H1 (cell line): ENCODE measurements around the gene LDLRAP1. TPM values are rescaled to one million over a fixed set of nuclear protein-coding genes. Genes with fewer than 3 reads are reported as not detected.

Experiments
- CTCF ChIA-PET: fragments of 300-600 bp; sonication (Branson Sonifier 250); formaldehyde crosslinking; loops from one replicate; lab custom pipeline; 2021; ENCODE audit not compliant: partially characterized antibody; lab: Charles Lee
- POLR2A ChIA-PET: fragments of 300-600 bp; sonication (Branson Sonifier 250); formaldehyde crosslinking; loops from one replicate; lab custom pipeline; 2021; ENCODE audit warnings: inconsistent platforms; ENCODE audit not compliant: partially characterized antibody; lab: Charles Lee
- DNase-seq, 2 experiments: peaks; one replicate each; pipeline versions ENCODE4 v3.0.0 to v3.0.0-alpha.2; 2010 to 2022; ENCODE audit warnings: low spot score in 2 of 2, low read depth in 1 of 2, mixed read lengths in 1 of 2
- FAIRE-seq: peaks from 2 replicates; lab custom pipeline; 2011; peaks lifted over from hg19 to GRCh38; lab: Jason Lieb, UNC
- H2AFZ ChIP-seq: 2 replicates; pipeline ENCODE4 v1.8.1; 2012; ENCODE audit warnings: low read length, inconsistent platforms
- H2AK5ac ChIP-seq: 2 replicates; pipeline ENCODE4 v1.6.1; 2013; ENCODE audit warnings: low read depth, low read length
- H2BK120ac ChIP-seq: replicated peaks from 2 replicates; pipeline ENCODE3; 2013; ENCODE audit warnings: low read depth, low read length, inconsistent platforms
- H2BK12ac ChIP-seq: 2 replicates; pipeline ENCODE4 v1.6.1; 2013; ENCODE audit warnings: low read depth, low read length
- H2BK15ac ChIP-seq: 2 replicates; pipeline ENCODE4 v1.6.1; 2013; ENCODE audit warnings: low read length
- H2BK20ac ChIP-seq: 2 replicates; pipeline ENCODE4 v1.6.1; 2013; ENCODE audit warnings: low read length
- H2BK5ac ChIP-seq: 2 replicates; pipeline ENCODE4 v1.6.1; 2013; ENCODE audit warnings: low read depth, low read length
- H3K14ac ChIP-seq: 2 replicates; pipeline ENCODE4 v1.6.1; 2013; ENCODE audit warnings: inconsistent platforms; ENCODE audit not compliant: insufficient read length
- H3K18ac ChIP-seq: 2 replicates; pipeline ENCODE4 v1.6.1; 2013; ENCODE audit warnings: low read length; ENCODE audit errors: extremely low read depth
- H3K23ac ChIP-seq: 2 replicates; pipeline ENCODE4 v1.6.1; 2013; ENCODE audit warnings: inconsistent platforms; ENCODE audit not compliant: insufficient read length
- H3K23me2 ChIP-seq: 2 replicates; pipeline ENCODE4 v1.6.1; 2013; ENCODE audit warnings: low read depth, low read length
- H3K27ac ChIP-seq: 2 replicates; pipeline ENCODE4 v1.6.1; 2011; ENCODE audit warnings: low read depth, low read length, inconsistent platforms
- H3K27me3 ChIP-seq, 4 experiments: replicated peaks in 1 of 4; 1 replicate in 1 of 4; 2 replicates in 3 of 4; pipeline versions ENCODE4 v1.6.1 to v1.8.1; 2011 to 2013; ENCODE audit warnings: low read length in 3 of 4, mild to moderate bottlenecking in 3 of 4, inconsistent platforms in 2 of 4, mixed read lengths in 2 of 4, moderate library complexity in 1 of 4; ENCODE audit not compliant: control insufficient read depth in 3 of 4, insufficient read depth in 3 of 4; ENCODE audit errors: extremely low read depth in 1 of 4
- H3K36me3 ChIP-seq, 4 experiments: 2 replicates each; pipeline versions ENCODE4 v1.6.1 to v1.8.1; 2011 to 2013; ENCODE audit warnings: mild to moderate bottlenecking in 4 of 4, low read length in 3 of 4, moderate library complexity in 2 of 4, control low read depth in 1 of 4, inconsistent platforms in 1 of 4; ENCODE audit not compliant: insufficient read depth in 4 of 4, control insufficient read depth in 2 of 4
- H3K4ac ChIP-seq: replicated peaks from 2 replicates; pipeline ENCODE3; 2013; ENCODE audit warnings: low read length, low read depth, mixed read lengths, inconsistent platforms; ENCODE audit not compliant: insufficient read length
- H3K4me1 ChIP-seq, 4 experiments: replicated peaks in 1 of 4; 1 replicate in 1 of 4; 2 replicates in 3 of 4; pipeline versions ENCODE4 v1.6.1 to v1.8.1; 2011 to 2013; ENCODE audit warnings: low read length in 3 of 4, inconsistent platforms in 2 of 4, mixed read lengths in 1 of 4; ENCODE audit not compliant: insufficient read depth in 4 of 4, control insufficient read depth in 3 of 4
- H3K4me2 ChIP-seq, 2 experiments: 2 replicates each; pipeline versions ENCODE4 v1.6.1 to v1.8.1; 2011 to 2013; ENCODE audit warnings: low read depth in 2 of 2, low read length in 2 of 2, control low read depth in 1 of 2, inconsistent platforms in 1 of 2, mild to moderate bottlenecking in 1 of 2; ENCODE audit not compliant: insufficient read depth in 1 of 2
- H3K4me3 ChIP-seq, 4 experiments: fragments of 200-600, 300-600 bp in 1 of 4; sonication (generic), shearing (Covaris generic), sonication (Bioruptor Twin) in 1 of 4; 2 replicates each; pipeline versions ENCODE4 v1.5.1 to v1.8.1; 2011 to 2016; ENCODE audit warnings: low read length in 4 of 4, low read depth in 3 of 4, control low read depth in 2 of 4, inconsistent platforms in 2 of 4, mild to moderate bottlenecking in 2 of 4, mixed read lengths in 1 of 4, moderate library complexity in 1 of 4; ENCODE audit not compliant: insufficient read depth in 2 of 4; ENCODE audit errors: extremely low read depth in 1 of 4
- H3K56ac ChIP-seq: replicated peaks from 2 replicates; pipeline ENCODE3; 2013; ENCODE audit warnings: low read depth, mild to moderate bottlenecking, mixed read lengths, low read length, inconsistent platforms; ENCODE audit not compliant: insufficient read length
- H3K79me1 ChIP-seq: 2 replicates; pipeline ENCODE4 v1.6.1; 2013; ENCODE audit warnings: low read depth, low read length, control low read depth
- H3K79me2 ChIP-seq, 2 experiments: 2 replicates each; pipeline versions ENCODE4 v1.6.1 to v1.8.1; 2012 to 2013; ENCODE audit warnings: low read length in 2 of 2, mild to moderate bottlenecking in 2 of 2, inconsistent platforms in 1 of 2; ENCODE audit not compliant: insufficient read depth in 2 of 2, control insufficient read depth in 1 of 2
- H3K9ac ChIP-seq, 4 experiments: replicated peaks in 1 of 4; 1 replicate in 1 of 4; 2 replicates in 3 of 4; pipeline versions ENCODE4 v1.6.1 to v1.8.1; 2011 to 2013; ENCODE audit warnings: low read depth in 3 of 4, low read length in 3 of 4, control low read depth in 2 of 4, mild to moderate bottlenecking in 2 of 4, moderate library complexity in 2 of 4, inconsistent platforms in 1 of 4; ENCODE audit errors: extremely low read depth in 1 of 4
- H3K9me3 ChIP-seq, 2 experiments: 2 replicates each; pipeline versions ENCODE4 v1.6.1 to v1.8.1; 2012 to 2013; ENCODE audit warnings: mild to moderate bottlenecking in 2 of 2, moderate library complexity in 2 of 2, control low read depth in 1 of 2, inconsistent platforms in 1 of 2, low read depth in 1 of 2, low read length in 1 of 2, mixed read lengths in 1 of 2; ENCODE audit not compliant: insufficient read depth in 2 of 2
- H4K20me1 ChIP-seq, 2 experiments: replicated peaks in 1 of 2; 2 replicates each; pipeline versions ENCODE3 to v1.8.1; 2011 to 2013; ENCODE audit warnings: inconsistent platforms in 2 of 2, low read length in 2 of 2, mild to moderate bottlenecking in 1 of 2; ENCODE audit not compliant: insufficient read depth in 2 of 2, control insufficient read depth in 1 of 2
- H4K5ac ChIP-seq: 2 replicates; pipeline ENCODE4 v1.6.1; 2013; ENCODE audit warnings: low read length, low read depth, mixed read lengths, inconsistent platforms; ENCODE audit not compliant: insufficient read length
- H4K8ac ChIP-seq: 2 replicates; pipeline ENCODE4 v1.8.0; 2013; ENCODE audit warnings: mild to moderate bottlenecking, moderate library complexity, low read length, inconsistent platforms; ENCODE audit not compliant: insufficient read depth; ENCODE audit errors: extremely low read depth
- H4K91ac ChIP-seq: replicated peaks from 2 replicates; pipeline ENCODE3; 2013; ENCODE audit warnings: low read length, mixed read lengths, inconsistent platforms; ENCODE audit not compliant: insufficient read length
- BRCA1 ChIP-seq: IDR thresholded peaks from 2 replicates; pipeline ENCODE4 v1.6.1; 2012; ENCODE audit warnings: low read depth, low read length, improper control_type of control experiment
- CHD1 ChIP-seq: IDR thresholded peaks from 2 replicates; pipeline ENCODE4 v1.6.1; 2012; ENCODE audit warnings: low read depth, low read length, improper control_type of control experiment
- EGR1 ChIP-seq: IDR thresholded peaks from 2 replicates; pipeline ENCODE4 v1.6.1; 2011; ENCODE audit warnings: low read depth, low read length, borderline replicate concordance
- FOSL1 ChIP-seq: IDR thresholded peaks from 2 replicates; pipeline ENCODE4 v1.6.1; 2011; ENCODE audit warnings: mild to moderate bottlenecking, low read depth, low read length, moderate library complexity; ENCODE audit not compliant: insufficient read depth
- JUN ChIP-seq: IDR thresholded peaks from 2 replicates; pipeline ENCODE4 v1.6.1; 2011; ENCODE audit warnings: low read depth, mild to moderate bottlenecking, improper control_type of control experiment, low read length
- KDM1A ChIP-seq: fragments of 200-600, 300-600 bp; sonication (generic); IDR thresholded peaks from 2 replicates; pipeline ENCODE4 v1.7.1; 2016; ENCODE audit warnings: mild to moderate bottlenecking, low read length, borderline replicate concordance
- KDM5A ChIP-seq: fragments of 200-600 bp; IDR thresholded peaks from 2 replicates; pipeline ENCODE4 v1.7.1; 2012; ENCODE audit warnings: mild to moderate bottlenecking, low read length, inconsistent platforms, mixed read lengths
- RFX5 ChIP-seq: IDR thresholded peaks from 2 replicates; pipeline ENCODE4 v1.6.1; 2011; ENCODE audit warnings: low read depth, low read length, improper control_type of control experiment, borderline replicate concordance
- WGBS, 2 experiments: shearing (Covaris generic) in 1 of 2; methylation state at CpG; one replicate each; pipeline versions ENCODE4 v1.1.6 to v1.1.7; 2013 to 2015; ENCODE audit warnings: low lambda C conversion rate in 2 of 2, mixed read lengths in 2 of 2, inconsistent platforms in 1 of 2, low coverage in 1 of 2, missing lambda C conversion rate in 1 of 2; ENCODE audit not compliant: insufficient replicate concordance in 2 of 2, insufficient coverage in 1 of 2, insufficient read length in 1 of 2; ENCODE audit errors: extremely low coverage in 1 of 2, missing lambda C conversion rate in 1 of 2; 5-methylcytosine and 5-hydroxymethylcytosine counted together
- polyA plus RNA-seq, 7 experiments: library from polyadenylated mRNA; depleted of rRNA in 3 of 7; stranded (reverse) in 5 of 7; unstranded in 2 of 7; fragments of >200 nt in 5 of 7; fragments of 200-250 nt in 2 of 7; gene quantifications; 1 replicate in 5 of 7; 2 replicates in 1 of 7; 4 replicates in 1 of 7; pipeline versions ENCODE4 v1.2.1 to v1.2.3, GENCODE V29; 2011 to 2013; ENCODE audit warnings: missing spikeins in 2 of 7, mixed read lengths in 2 of 7
- total RNA-seq: library from RNA; stranded (reverse); fragmentation: NEBNext Ultra II Directional; extraction: Animal tissue kit (Norgen Biotek cat#: 25700); gene quantifications from 2 replicates; pipeline ENCODE4 v1.2.1, GENCODE V29; 2021

The LDLRAP1 gene
- total and polyA plus RNA-seq, 2 of the 8 experiments (the other 6 are each of a cell fraction or from before 2014, with no cell fraction given), result 12.8 to 13.2 TPM

- Histone ChIP-seq H3K14ac (no peak overlapping the region), H2BK12ac (no peak overlapping the region), H3K23ac (no peak overlapping the region), H3K9ac (no peak overlapping the region), H3K4me3 (no peak overlapping the region), H3K4me2 (no peak overlapping the region), H3K18ac (no peak overlapping the region), H4K20me1 (no peaks in the 10 kb centered on the region), H2BK5ac (no peak overlapping the region), H4K5ac (no peak overlapping the region), H3K4me1 (peaks cover 0 to 26% (median 13%) of the 10 kb centered on the region in 4 experiments; a peak in 6 of 7 replicates), H3K23me2 (no peaks in the 10 kb centered on the region), H4K8ac (0 out of 2 replicates have a peak overlapping the region, but pooled peaks have one; percentile 7), H3K27ac (no peak overlapping the region), H3K27me3 (no peaks in the 10 kb centered on the region), H2BK120ac (no peak overlapping the region), H4K91ac (no peak overlapping the region), H2BK20ac (no peak overlapping the region), H3K36me3 (no peaks in the 10 kb centered on the region; a peak in 1 of 8 replicates), H3K4ac (no peak overlapping the region), H3K79me2 (no peaks in the 10 kb centered on the region), H3K9me3 (no peaks in the 10 kb centered on the region), H3K56ac (no peak overlapping the region), H2BK15ac (no peak overlapping the region), H2AFZ (no peak overlapping the region), H2AK5ac (no peak overlapping the region), H3K79me1 (no peaks in the 10 kb centered on the region)
- CTCF ChIA-PET, result interaction anchor here (0.8 to 4.8 kb wide), 17 partner anchors 9 to 266 kb away, joined by 3 to 38 read pairs (median 4); no protein-coding TSS in a partner anchor
- FAIRE-seq, result no peak
- 84% methylated on average over 7 of the region's 9 CpGs; no CpG with 5 or more reads in 1 of the 2 experiments for WGBS, 2 experiments
- DNase-seq, result no peak
- POLR2A ChIA-PET, result interaction anchor here (0.6 to 1.1 kb wide), 2 partner anchors 16 to 323 kb away, joined by 3 read pairs; no protein-coding TSS in a partner anchor
- TF ChIP-seq KDM5A (no peak), KDM1A (no peak), BRCA1 (no peak), CHD1 (no peak), FOSL1 (no peak), RFX5 (no peak), EGR1 (no peak), JUN (no peak)
Measured at GRCh38 chr1:25566176-25566729, 22.8 kb downstream of the LDLRAP1 start.
